ENCODE measurements around the gene CDKN2B.

- TF ChIP-seq CTCF (IDR thresholded peaks at IDR 0.05) (no peak), POLR2A (IDR thresholded peaks at IDR 0.05) (no peak)
These were observed 38.9 kb downstream of the CDKN2B start for GRCh38 chr9:21969951-21970799.
